IMR-90 (cell line): ENCODE measurements around the gene PPM1D. TPM values are rescaled to one million over a fixed set of nuclear protein-coding genes. Genes with fewer than 3 reads are reported as not detected.

Source experiments
- ATAC-seq: fragments of 200-7000 bp; cut with Tn5 transposase; 2 replicates; pipeline ENCODE4 v1.9.1; 2020; ENCODE audit warnings: low read depth, mild to moderate bottlenecking, moderate library complexity
- BruUV-seq: library from RNA; stranded (reverse); fragments of 400-500 nt; replicated peaks from 2 replicates; lab custom pipeline; 2021; lab: Mats Ljungman, UMichigan
- CTCF ChIA-PET: fragments of 300-600 bp; formaldehyde crosslinking; extraction: SDS; loops from one replicate; lab custom pipeline; 2021; ENCODE audit warnings: antibody characterized with exemption; lab: Yijun Ruan, JAX
- POLR2A ChIA-PET: fragments of 300-600 bp; sonication (Branson Sonifier 250); formaldehyde crosslinking; loops from one replicate; lab custom pipeline; 2022; ENCODE audit warnings: antibody characterized with exemption; ENCODE audit not compliant: unreplicated experiment; lab: Charles Lee
- DNase-seq: peaks from one replicate; pipeline ENCODE4 v3.0.0; 2013
- H2AFZ ChIP-seq: replicated peaks from 2 replicates; pipeline ENCODE3; 2013; ENCODE audit warnings: low read length, mild to moderate bottlenecking; ENCODE audit not compliant: poor library complexity
- H2AK5ac ChIP-seq: 2 replicates; pipeline ENCODE4 v1.6.1; 2013; ENCODE audit warnings: low read depth, low read length, inconsistent platforms
- H2AK9ac ChIP-seq: replicated peaks from 2 replicates; pipeline ENCODE3; 2013; ENCODE audit warnings: mild to moderate bottlenecking, low read depth, low read length, moderate library complexity; ENCODE audit not compliant: poor library complexity
- H2BK120ac ChIP-seq: 2 replicates; pipeline ENCODE4 v1.6.1; 2013; ENCODE audit warnings: low read depth, low read length, inconsistent platforms
- H2BK15ac ChIP-seq: 3 replicates; pipeline ENCODE4 v1.6.1; 2013; ENCODE audit warnings: low read depth, low read length, inconsistent platforms
- H2BK20ac ChIP-seq: 2 replicates; pipeline ENCODE4 v1.6.1; 2013; ENCODE audit warnings: low read depth, mild to moderate bottlenecking, inconsistent platforms, low read length, moderate library complexity
- H2BK5ac ChIP-seq: 2 replicates; pipeline ENCODE4 v1.6.1; 2013; ENCODE audit warnings: mild to moderate bottlenecking, low read depth, low read length, inconsistent platforms; ENCODE audit not compliant: poor library complexity, severe bottlenecking
- H3K14ac ChIP-seq: replicated peaks from 2 replicates; pipeline ENCODE4 v1.6.1; 2013; ENCODE audit warnings: low read depth, low read length, inconsistent platforms
- H3K18ac ChIP-seq: 2 replicates; pipeline ENCODE4 v1.6.1; 2013; ENCODE audit warnings: low read depth, low read length, control low read depth
- H3K23ac ChIP-seq: 2 replicates; pipeline ENCODE4 v1.6.1; 2013; ENCODE audit warnings: low read depth, low read length, inconsistent platforms
- H3K27ac ChIP-seq: 2 replicates; pipeline ENCODE4 v1.5.1; 2013; ENCODE audit warnings: mild to moderate bottlenecking, control low read depth, low read length; ENCODE audit not compliant: insufficient read depth
- H3K27me3 ChIP-seq: 2 replicates; pipeline ENCODE4 v1.6.1; 2013; ENCODE audit warnings: low read length; ENCODE audit not compliant: control insufficient read depth, insufficient read depth
- H3K36me3 ChIP-seq: 2 replicates; pipeline ENCODE4 v1.6.1; 2013; ENCODE audit warnings: low read length, mixed read lengths; ENCODE audit not compliant: control insufficient read depth, insufficient read depth
- H3K4ac ChIP-seq: 2 replicates; pipeline ENCODE4 v1.6.1; 2013; ENCODE audit warnings: low read depth, low read length, inconsistent platforms
- H3K4me1 ChIP-seq: 2 replicates; pipeline ENCODE4 v1.6.1; 2013; ENCODE audit warnings: low read length, mixed read lengths; ENCODE audit not compliant: control insufficient read depth, insufficient read depth
- H3K4me2 ChIP-seq: 2 replicates; pipeline ENCODE4 v1.6.1; 2013; ENCODE audit warnings: low read depth, mild to moderate bottlenecking, control low read depth, low read length, moderate library complexity
- H3K4me3 ChIP-seq: 2 replicates; pipeline ENCODE4 v1.5.1; 2013; ENCODE audit warnings: low read depth, mild to moderate bottlenecking, control low read depth, low read length, moderate library complexity; ENCODE audit not compliant: insufficient read depth
- H3K56ac ChIP-seq: 2 replicates; pipeline ENCODE4 v1.6.1; 2013; ENCODE audit warnings: low read length, inconsistent platforms; ENCODE audit not compliant: insufficient read depth; ENCODE audit errors: extremely low read depth
- H3K79me1 ChIP-seq, 2 experiments: 2 replicates each; pipeline ENCODE4 v1.6.1; 2013; ENCODE audit warnings: low read length in 2 of 2, inconsistent platforms in 1 of 2, low read depth in 1 of 2
- H3K9ac ChIP-seq: 2 replicates; pipeline ENCODE4 v1.6.1; 2013; ENCODE audit warnings: low read depth, low read length, control low read depth
- H3K9me1 ChIP-seq: 2 replicates; pipeline ENCODE4 v1.6.1; 2013; ENCODE audit warnings: low read length, inconsistent platforms; ENCODE audit not compliant: insufficient read depth
- H3K9me3 ChIP-seq: 2 replicates; pipeline ENCODE4 v1.6.1; 2013; ENCODE audit warnings: low read length; ENCODE audit not compliant: control insufficient read depth, insufficient read depth
- H4K20me1 ChIP-seq: 2 replicates; pipeline ENCODE4 v1.6.1; 2013; ENCODE audit warnings: low read length, inconsistent platforms; ENCODE audit not compliant: insufficient read depth
- H4K5ac ChIP-seq: 2 replicates; pipeline ENCODE4 v1.6.1; 2013; ENCODE audit warnings: mild to moderate bottlenecking, low read depth, low read length, control low read depth
- H4K8ac ChIP-seq, 2 experiments: 2 replicates each; pipeline ENCODE4 v1.6.1; 2013; ENCODE audit warnings: low read depth in 2 of 2, low read length in 2 of 2, control low read depth in 1 of 2, inconsistent platforms in 1 of 2
- H4K91ac ChIP-seq: 2 replicates; pipeline ENCODE4 v1.6.1; 2013; ENCODE audit warnings: low read depth, low read length, inconsistent platforms; ENCODE audit not compliant: insufficient read depth
- CEBPB ChIP-seq: IDR thresholded peaks from 2 replicates; pipeline ENCODE4 v1.6.1; 2012; ENCODE audit warnings: low read depth, low read length, improper control_type of control experiment
- FOS ChIP-seq: fragments of 150-350 bp; IDR thresholded peaks from 2 replicates; pipeline ENCODE4 v1.6.1; 2016; ENCODE audit warnings: low read depth, low read length
- MXI1 ChIP-seq: IDR thresholded peaks from 2 replicates; pipeline ENCODE4 v1.6.1; 2012; ENCODE audit warnings: low read depth, mild to moderate bottlenecking, low read length, moderate library complexity, borderline replicate concordance
- NFE2L2 ChIP-seq: fragments of 150-350 bp; IDR thresholded peaks from 2 replicates; pipeline ENCODE4 v1.6.1; 2016; ENCODE audit warnings: low read depth, mild to moderate bottlenecking, low read length
- WGBS, 2 experiments: methylation state at CpG; one replicate each; pipeline versions ENCODE4 v1.1.5 to v1.1.7; 2013; ENCODE audit warnings: missing lambda C conversion rate in 2 of 2; ENCODE audit not compliant: insufficient read length in 1 of 2; ENCODE audit errors: extremely low coverage in 2 of 2; 5-methylcytosine and 5-hydroxymethylcytosine counted together
- dilution Hi-C: fragments of 300-500 bp; cut with HindIII; formaldehyde crosslinking; loops from one replicate; pipeline ENCODE4 v1.14.3; 2018; ENCODE audit warnings: low sequenced_read_pairs; ENCODE audit not compliant: unreplicated experiment
- in situ Hi-C: fragments of 300-500 bp; cut with MboI; formaldehyde crosslinking; loops from 3 replicates; pipeline ENCODE4 v1.14.3; 2019; ENCODE audit warnings: low sequenced_read_pairs, inconsistent platforms, mixed read lengths
- intact Hi-C: fragments of 100-400 bp; cut with micrococcal nuclease; formaldehyde crosslinking; loops from 2 replicates; pipeline ENCODE4 v1.10.0; 2022
- polyA plus RNA-seq, 3 experiments: library from polyadenylated mRNA; depleted of rRNA; stranded (reverse); fragments of >200 nt; gene quantifications; 2 replicates each; pipeline ENCODE4 v1.2.3, GENCODE V29; 2012; ENCODE audit warnings: low replicate concordance in 1 of 3
- total RNA-seq: library from RNA; depleted of rRNA; stranded (reverse); fragments of >200 nt; gene quantifications from 2 replicates; pipeline ENCODE4 v1.2.3, GENCODE V29; 2012

PPM1D gene
- total and polyA plus RNA-seq, 2 of the 4 experiments (the other 2 are of a cell fraction): 5.5 to 16.1 TPM

- no peak overlapping the region for H3K4me2 ChIP-seq
- ChIA-PET POLR2A (no interaction called here), CTCF (no interaction called here)
- TF ChIP-seq NFE2L2 (no peak), MXI1 (no peak), CEBPB (no peak), FOS (no peak)
- no peak overlapping the region for H2BK120ac ChIP-seq
- no peak overlapping the region for H3K4me3 ChIP-seq
- peaks cover 6% of the 10 kb centered on the region for H3K4me1 ChIP-seq
- H4K5ac ChIP-seq: no peak overlapping the region
- H3K4ac ChIP-seq: no peak overlapping the region
- no peak overlapping the region for H3K9ac ChIP-seq
- H2BK15ac ChIP-seq: no peak overlapping the region; the same call in 2 of the 3 replicates
- no peak for ATAC-seq
- in situ Hi-C loops (no loop called here), intact Hi-C loops (no loop called here), dilution Hi-C loops (no loop called here)
- peaks cover 9% of the 10 kb centered on the region for H3K36me3 ChIP-seq
- WGBS, 2 experiments: no CpG with 5 or more reads among the region's 9 CpGs
- no peaks in the 10 kb centered on the region for H3K9me3 ChIP-seq
- peak overlapping the region; percentile 54; the same call in 1 of the 2 replicates for H2AK5ac ChIP-seq
- BruUV-seq: no TSS peak
- no peak overlapping the region for H3K56ac ChIP-seq
- no peak overlapping the region for H2AK9ac ChIP-seq
- H3K27me3 ChIP-seq: no peaks in the 10 kb centered on the region
- peaks cover 18 to 42% of the 10 kb centered on the region in 2 experiments for H3K79me1 ChIP-seq
- H2BK5ac ChIP-seq: no peak overlapping the region
- H3K9me1 ChIP-seq: peaks cover 6% of the 10 kb centered on the region
- H4K20me1 ChIP-seq: peaks cover 21% of the 10 kb centered on the region
- H2AFZ ChIP-seq: no peak overlapping the region
- H4K8ac ChIP-seq: no peak overlapping the region
- H3K14ac ChIP-seq: 0 out of 2 replicates have a peak overlapping the region, but pooled peaks have one; percentile 25
- H3K23ac ChIP-seq: no peak overlapping the region
- H2BK20ac ChIP-seq: no peak overlapping the region
- peak overlapping the region; percentile 31 for H4K91ac ChIP-seq
- no peak for DNase-seq
- no peak overlapping the region for H3K18ac ChIP-seq
- 0 out of 2 replicates have a peak overlapping the region, but pooled peaks have one; percentile 1 for H3K27ac ChIP-seq
Observed at GRCh38 chr17:60623415-60623814, 23.4 kb downstream of the PPM1D start.
